Activated CD8-positive, alpha-beta memory T cell treated with anti-CD3 and anti-CD28 coated beads for 48 hours (primary cell): ENCODE data around the gene SPATA19.
A peak's percentile ranks its signal among the peaks of the same experiment; 100 is the strongest.

Experiments
- DNase-seq, 3 experiments: peaks; one replicate each; pipeline ENCODE4 v3.0.0-alpha.2; 2020; ENCODE audit warnings: low read depth in 2 of 3, low spot score in 2 of 3

The SPATA19 gene

DNA sequence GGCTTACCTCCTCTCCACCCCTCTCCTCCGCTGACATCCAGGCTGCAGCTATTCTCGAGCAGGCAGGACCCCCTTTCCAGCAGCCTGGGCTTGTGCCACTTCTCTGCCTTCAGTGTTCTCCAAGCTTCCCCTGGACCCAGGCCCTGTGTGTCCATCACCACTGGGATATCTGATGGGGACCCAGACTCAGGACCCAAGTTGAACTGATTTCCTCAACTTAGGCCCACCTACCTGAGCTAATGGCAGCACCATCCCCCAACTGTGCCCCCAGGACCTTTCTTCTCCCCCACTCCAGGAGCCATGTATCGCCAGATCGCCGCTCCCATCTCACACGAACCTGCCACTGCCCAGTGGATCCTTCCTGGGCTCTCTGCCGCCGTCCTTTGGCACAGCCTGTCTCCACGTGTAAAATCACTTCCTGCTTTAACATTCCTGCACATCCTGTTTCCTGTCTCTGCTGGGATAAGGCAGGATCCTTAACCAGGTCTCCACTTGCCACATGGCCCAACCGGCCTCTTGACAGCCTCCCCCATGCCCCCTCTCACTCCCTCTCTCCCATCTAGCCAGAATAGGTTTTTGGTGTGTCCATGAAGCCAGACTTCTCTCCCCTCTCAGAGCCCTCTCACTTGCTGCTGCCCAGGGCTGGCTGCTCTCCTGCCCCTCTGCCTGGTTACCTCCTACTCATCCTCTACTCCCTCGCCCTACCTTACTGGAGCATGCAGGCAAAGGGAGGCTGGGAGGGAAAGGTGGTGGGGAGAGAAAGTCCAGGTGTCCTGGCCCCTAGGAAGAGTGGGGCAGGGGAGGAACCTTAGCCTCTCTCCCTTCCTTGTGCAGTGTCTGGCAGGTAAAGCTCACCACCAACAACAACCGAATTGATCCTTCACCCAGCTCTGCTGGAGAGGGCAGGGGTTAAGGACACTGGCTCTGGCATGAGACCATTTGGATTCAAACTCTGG is 9.4 kb downstream of the SPATA19 start:
- DNase-seq, result no peak

DNA sequence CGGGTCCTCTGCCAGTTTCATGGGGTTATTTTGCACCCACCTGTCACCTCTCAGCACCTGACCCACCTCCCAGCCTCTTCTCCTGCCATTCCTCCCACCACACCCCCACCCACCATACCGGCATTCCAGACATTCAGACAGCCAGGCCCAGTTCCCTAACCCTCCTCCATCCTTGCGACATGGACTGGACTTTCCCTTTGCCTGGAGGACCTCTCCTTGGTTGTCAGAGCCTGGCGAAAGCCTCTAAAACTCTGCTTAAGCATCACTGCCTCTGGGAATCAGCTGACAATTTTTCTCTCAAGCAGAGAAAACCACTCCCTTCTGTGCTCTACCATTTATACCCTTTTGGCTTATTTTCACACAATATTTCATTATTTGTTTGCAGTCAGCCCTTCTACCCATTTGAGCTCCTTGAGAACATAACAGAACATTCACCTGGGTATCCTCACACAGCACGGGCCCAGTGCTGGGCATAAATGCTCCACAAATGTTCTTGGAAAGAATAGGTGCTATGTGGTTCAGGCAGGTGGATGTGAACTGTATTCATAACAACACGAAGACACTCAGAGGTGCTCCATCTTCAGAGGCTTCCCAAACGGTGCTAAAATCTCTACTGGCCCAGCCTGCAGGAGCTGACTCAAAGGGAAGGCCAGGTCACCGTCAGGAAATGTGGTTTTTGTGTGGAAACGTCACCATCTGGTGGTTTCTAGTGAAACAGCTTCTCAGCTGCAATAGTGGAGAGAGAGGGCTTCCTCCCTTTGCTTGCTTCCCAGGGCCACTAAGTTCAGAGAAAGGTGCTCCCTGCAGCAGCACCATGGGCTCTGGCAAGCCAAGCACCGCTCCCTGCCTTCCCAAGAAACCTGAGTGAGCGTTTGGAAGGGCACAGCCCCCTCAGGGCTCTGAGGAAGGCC is 10.4 kb downstream of the SPATA19 start:
- DNase-seq, result peak in 2 of 3 experiments; percentile 11 to 26

DNA sequence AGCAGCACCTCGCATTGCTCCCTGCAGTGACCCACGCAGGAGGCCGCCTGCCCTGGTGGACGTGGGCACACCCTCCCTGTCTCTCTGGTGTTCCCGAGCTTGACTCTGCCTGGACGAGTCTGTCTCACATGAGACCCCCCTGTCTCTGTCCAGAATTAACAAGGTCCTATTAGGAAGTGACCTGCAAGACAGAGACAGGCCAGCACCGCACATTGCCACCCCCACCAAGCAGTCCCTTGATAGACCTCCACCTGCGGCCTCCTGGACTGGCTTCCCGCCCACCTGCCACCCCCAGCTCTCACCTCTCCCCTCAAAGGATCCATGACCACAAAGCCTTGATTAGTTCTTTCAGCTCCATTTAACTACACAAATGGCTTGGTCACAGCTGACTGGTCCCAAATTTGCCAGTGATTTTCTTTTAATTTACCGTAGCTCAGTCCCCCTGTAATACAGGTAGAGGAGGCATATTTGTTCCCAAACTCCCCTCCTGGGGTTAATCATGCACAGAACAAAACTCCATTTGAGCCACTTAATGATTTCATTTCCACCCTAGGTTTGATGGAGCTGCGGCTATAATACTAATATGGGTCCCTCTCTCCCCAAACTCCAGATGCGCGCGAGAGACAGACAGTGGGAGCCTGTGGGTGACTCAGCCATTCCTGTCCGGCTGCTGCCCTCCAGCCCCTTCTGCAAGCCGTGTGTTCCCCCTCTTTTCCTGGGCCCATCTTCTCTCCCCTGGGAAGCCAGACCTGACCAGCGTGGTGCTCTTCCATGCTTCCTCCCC is 11.2 kb downstream of the SPATA19 start:
- no peak for DNase-seq

DNA sequence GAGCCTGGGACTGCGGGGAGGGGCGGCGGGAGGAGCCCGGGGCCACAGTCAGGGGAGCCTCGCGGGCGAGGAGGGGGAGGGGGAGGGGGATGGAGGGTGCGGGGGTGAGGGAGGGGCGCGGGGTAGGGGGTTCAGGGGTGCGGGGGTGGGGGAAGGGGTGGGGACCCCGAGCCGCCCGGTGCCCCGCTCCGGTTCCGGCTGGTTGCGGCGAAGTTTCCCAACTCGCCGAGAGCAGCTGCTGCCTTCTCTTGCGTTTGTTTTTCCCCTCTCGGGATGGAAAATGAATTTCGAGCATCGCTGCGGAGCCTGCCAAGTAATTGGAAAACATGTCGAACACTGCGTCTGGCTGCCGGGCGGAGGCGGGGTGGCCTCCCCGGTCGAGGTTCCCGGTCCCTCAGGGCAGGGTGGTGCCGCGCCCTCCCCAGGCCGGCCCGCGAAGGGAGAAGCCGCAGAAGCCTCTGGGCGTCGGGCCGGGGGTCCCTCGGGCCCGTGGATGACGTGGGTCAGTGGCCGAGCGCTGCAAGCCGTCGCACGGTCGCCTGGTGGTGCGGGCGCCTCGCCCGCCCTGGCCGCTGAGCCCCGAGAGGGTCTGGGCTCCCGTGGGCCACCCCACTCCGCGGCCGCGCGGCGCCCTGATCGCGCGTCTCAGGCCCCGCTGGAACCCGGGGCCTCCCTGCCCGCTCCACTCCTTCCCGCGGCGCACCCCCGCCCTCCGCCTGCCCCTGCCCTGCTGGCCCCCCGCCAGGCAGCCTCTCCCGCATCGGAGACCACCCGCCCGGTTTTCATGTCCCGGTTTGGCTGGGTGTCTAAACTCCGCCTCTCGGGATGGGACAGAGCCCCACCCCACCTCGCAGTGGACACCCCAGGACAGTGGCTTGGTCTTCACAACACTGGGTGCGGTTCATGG is 12.1 kb downstream of the SPATA19 start:
- no peak for DNase-seq

DNA sequence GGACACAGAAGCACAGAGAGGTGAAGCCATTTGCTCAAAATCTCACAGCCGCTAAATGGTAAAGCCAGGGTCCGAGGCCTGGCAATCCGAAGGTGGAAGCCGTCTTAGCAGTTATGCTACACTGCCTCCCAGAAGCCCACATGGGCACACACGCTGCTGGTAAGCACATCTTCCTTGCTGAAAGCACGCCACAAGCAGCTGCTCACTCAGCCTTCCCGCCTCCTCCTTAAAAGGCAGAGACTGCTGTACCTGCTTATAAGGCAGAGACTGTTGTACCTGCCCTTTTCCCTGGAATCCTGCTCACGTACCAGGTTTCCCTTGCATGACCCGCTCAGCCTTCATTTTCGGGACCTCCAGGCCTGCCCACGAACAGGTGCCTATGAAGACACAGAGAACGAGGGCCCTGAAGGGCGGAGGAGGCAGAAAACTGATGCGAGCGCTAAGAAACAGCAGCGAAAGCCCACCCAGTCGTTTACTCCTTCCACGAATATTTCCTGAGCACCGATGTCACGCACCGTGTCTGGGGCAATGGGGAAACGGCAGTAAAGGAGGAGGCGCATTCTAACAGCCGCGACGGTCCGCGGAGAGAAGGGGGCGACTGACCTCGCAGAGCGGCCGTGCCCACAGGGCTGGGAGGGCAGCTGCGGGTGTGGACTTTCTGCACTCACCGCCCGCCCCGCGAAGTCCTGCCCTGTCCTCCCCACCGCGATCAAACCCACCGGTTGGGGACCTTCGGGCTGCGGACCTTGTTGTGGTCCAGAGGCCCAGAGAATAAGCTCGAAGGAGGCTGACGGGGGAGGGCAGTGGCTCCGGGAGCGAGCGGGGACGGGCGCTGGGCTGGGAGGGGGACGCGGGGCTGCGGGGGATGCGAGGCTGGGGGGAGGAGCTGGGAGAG is 13.0 kb downstream of the SPATA19 start:
- no peak for DNase-seq

DNA sequence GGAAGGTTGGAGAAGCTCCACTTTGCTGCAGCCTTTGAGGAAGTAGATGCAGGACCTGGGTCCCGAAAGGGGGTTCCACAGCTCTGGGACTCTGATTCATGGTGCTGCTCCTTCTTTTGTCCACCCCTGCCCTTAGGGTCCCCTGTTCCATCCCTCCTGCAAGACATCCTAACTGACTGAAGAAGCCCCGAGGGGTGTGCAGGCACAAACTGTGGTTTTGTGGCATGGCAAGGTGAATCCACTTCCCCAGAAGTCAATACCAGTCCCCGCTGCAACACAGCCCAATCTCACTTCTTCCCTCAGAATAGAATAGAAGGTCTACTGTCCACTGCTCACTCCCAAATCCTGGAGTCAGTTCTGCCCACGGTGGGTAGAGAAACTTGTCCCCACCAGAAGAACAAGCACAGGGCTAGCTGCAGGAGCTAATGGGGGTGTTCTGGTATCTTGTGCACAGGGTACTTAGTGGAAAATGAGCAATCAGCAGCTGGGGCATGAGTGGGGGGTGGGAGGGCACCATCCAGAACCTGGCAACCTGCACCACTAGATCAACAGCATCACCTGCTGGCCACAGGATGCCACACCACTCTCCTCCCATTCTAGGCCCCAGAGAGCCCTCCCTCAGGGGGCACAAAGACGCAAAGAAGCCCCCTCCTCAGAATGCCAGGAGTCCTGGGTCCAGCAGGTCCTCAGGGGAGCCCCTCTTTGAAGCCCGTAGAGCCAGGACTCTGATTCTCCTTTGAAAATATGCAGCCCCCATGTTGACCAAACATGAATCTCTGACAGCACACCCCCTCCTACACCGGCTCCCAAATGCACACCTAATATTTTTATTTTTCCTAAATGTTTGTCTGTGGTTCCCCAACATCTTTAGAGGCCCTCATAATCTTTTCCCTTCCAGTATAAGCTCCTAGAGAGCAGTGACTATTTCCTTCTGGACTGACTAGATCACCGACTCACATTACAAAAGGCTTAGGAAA is 14.1 kb downstream of the SPATA19 start:
- DNase-seq, result no peak

DNA sequence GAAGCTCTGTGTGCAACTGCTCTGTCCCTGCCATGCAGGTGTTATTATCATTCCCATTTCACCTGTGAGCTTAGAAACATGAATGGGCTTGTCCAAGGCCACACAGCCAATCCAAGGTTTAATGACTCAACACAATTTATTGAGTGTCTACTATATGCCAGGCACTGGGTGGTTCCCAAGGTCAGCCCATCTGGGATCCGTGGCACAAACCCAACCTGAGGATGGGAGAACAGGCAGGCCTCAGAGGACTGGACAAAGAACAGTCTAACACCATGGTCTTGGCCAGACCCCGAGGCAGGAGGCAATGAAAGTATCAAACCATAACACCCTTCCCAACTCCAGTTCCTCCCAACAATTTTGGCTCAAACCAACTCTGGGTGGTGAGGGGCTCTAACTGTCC is 15.7 kb downstream of the SPATA19 start:
- DNase-seq, result no peak

DNA sequence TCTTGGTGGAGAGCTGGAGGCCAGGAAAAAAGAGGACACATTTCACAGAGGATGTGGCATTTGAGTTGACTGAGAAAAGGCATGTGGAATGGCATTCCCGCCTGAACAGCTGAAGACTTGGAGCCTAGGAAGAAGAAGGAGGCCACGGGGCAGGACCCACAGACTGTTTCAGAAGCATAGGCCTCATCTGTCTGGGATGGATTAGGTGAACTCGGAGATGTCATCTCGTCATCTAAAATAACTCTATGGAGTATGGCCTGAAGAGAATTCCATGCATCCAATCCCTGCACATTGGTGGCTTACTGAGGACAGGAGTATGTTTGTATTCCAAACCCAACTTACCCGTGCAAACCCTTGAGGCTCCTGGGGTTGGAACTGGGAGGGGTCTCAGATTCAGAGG is 16.4 kb downstream of the SPATA19 start:
- no peak for DNase-seq

DNA sequence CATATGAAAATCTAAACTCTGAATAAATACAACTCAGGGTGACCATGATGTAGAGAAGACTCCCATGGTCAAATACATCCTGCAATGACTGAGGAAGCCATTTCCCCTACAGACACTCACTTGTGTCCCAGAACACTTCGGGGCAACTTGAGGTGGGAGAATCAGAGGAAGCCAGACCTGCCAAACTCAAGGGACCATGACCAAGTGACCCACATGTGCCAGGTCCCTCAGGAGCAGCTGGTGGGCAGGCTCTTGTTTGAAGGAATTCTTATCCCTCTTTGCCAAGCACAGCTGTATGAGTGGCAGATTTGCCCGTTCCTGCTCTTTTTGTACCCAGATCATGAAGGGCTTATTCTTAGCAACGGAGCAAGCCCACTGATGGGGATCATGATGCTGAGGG is 17.8 kb downstream of the SPATA19 start:
- DNase-seq, result no peak

DNA sequence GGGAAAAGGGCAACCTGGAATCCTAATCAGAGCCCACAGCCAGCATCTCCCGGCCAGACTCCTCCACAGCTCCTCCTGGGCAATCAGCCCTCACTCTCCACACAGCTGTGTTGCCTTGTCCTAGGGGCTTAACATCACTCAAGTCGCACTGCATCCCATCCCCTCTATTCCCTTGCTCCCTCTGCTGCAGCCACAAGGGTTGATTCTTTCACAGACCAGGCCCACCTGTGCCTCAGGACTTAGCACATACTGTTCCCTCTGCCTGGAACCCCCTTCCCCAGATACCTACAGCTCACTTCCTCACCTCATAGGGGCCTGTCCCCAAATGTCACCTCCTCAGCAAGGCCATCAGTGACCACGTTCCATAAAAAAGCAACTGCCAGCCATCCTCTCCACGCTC is 18.4 kb downstream of the SPATA19 start:
- no peak for DNase-seq

DNA sequence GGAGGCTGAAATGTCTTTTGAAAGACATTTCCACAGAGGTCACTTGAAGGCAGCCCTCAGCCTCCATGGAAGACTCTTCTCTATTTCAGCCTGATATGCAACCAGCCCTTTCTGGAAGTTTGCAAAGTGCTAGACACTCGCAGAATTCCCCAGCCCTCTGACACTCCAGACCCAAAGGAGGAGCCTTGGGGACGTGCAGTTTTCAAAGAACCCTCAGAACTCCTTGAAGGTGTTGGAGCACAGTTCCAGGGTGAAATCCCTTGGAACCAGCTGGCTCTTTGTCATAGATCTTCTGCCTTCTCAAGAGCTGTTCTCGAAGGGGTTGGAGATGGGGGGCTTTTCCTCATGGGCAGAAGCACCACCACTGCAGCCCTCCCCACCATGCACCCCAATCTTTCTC is 19.6 kb downstream of the SPATA19 start:
- DNase-seq, result no peak

DNA sequence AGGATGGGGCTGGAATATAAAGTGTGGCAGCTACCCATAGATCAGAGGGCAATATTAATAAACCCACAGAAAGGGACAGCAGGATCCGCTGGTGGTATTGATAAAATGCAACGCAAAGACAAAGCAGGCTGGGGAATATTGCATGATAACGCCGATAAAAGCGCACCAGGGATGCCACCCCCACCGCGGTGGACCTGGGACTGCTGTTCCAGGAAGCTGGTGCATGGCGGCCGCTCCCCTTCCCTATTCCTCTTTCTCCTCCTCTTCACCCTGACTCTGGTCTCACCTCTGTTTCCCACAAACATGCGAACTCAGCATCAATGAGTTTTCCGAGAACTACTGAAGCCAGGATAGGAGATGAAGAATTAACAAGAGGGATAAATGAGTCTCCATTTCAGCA is 20.2 kb downstream of the SPATA19 start:
- no peak for DNase-seq

DNA sequence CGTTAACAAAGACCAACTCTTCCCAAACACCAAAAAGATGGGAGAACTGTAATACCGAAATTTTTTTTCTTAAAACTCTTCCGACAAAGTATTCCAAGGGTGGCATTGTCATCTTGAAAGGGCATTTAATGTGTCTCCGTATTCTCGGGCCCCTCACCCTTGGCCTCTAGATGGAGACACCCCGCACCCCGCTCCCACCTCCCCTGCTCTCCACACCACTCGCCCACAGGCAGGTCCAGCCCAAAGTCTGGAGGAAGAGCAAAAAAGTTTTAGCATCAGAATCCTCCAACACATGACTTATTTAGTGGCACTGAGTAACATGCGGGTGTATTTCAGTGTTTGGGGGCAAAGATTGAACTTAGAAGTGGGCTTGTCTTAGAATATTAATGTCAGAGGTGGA is 20.7 kb downstream of the SPATA19 start:
- DNase-seq, result no peak

DNA sequence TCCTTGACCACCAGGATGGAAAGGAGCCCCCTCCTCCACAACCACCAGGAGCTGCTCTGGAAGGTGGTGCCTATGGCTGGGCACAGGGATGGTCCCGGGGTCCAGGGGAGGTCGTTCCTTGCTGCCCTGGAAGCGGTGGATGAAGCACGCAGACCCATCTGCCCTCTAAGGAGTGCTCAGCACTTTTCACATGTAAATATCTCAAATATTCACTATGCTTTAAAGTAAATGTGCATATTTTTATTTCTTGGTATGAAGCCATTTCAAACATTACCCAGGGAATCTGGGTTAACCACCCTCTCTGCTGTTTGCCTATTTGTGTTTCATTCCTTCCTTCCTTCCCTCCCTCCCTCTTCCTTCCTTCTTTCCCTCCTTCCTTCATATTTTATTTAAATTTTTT is 21.7 kb downstream of the SPATA19 start:
- DNase-seq, result no peak

DNA sequence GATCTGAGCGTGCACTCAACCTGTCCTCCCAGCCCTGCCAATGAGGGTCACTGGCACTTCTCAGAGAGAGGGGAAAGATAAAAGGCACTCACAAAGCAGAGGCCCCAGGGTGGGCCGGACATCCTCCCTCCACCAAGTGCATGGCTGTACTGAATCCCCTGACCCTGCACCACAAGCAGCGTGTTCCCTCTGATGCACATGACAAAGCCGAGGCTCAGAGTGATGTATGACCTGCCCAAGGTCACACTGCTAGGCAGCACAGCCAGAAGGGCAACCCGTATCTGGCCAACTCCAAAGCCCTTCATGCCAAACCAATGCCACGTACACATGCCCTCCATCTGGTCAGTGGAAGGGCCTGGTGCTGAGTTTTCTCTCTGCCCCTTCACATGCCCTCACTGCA is 22.1 kb downstream of the SPATA19 start:
- no peak for DNase-seq

DNA sequence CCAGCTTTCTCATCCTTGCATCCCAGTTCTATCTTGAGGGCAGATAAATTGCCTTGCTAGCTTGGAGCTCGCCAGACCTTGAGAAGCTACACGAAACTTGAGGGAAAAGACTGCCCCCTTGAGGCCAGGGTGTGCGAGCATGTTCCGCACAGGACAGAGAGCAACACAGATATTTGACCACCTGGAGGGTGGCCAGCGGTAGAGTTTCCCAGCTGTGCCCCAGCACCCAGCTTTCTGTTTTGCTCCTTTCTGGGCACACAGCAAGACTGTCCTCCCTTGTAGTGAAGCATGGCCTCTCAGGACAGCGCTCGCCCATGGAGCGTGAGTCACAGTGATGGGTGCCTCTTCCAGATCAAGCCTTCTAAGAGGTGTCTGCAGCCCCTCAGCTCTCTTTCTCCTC is 23.5 kb downstream of the SPATA19 start:
- DNase-seq, result no peak

DNA sequence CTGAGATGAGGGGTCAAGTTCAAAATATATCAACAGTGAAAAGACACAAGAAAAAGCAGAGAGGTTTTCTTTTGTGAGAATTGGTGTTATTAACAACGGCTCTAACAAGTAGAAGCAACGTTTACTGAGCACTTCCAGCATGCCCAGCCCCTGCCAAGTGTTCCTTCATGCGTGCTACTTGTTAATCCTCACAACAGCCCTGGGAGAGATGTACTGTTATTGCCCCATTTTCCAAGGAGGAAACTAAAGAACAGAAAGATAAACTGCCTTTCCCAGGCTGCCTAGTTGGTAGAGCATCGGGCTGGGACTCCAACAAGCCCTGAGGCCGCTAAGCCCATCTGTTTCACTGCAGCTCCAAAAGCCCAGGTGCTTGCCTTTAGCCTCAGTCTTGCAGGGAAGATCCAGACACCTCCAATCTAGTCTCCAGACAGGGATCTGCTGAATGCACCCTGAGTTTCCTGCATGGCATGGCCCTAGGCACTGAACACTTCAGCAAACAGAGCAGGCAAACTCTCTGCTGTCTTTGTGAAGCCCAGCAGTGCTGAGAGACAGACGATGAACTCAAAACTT is 25.5 kb downstream of the SPATA19 start:
- no peak for DNase-seq

DNA sequence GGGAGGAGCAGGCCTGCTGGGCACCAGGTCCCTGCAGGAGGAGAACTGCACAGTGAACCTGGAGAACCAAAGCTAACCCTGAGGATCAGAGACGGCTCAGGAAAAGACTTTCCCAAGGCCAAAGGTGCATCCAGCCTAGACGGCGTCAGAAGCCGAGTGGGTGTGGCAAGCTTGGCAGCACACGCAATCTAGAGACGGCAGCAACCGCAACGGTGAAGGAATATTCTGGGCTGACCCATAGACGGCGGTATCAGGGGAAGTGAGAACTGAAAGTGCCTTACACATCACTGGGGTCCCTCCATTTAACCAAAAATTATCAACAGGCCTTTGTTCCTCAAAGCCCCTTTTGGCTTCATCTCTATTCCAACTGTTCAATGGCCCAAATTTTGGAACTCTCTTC is 26.2 kb downstream of the SPATA19 start:
- DNase-seq, result no peak
